HG02840 (cell line): ENCODE measurements around the gene SPOCK2.
"Not testable (repeated sequence)": the region's sequence is repeated elsewhere in the genome, so short reads cannot be mapped to it uniquely, and the experiment has no call there.

Experiments used
- ATAC-seq: cut with Tn5 transposase; IDR thresholded peaks from one replicate; pipeline ENCODE4 v1.9.1; 2021; ENCODE audit warnings: mild to moderate bottlenecking, moderate library complexity, moderate number of reproducible peaks; ENCODE audit not compliant: unreplicated experiment, low FRiP score

SPOCK2 gene

GRCh38 chr10:72037266-72037665 is 51.1 kb downstream of the SPOCK2 start:
- no peak for ATAC-seq

- ATAC-seq: no peak
These were observed 53.0 kb downstream of the SPOCK2 start for GRCh38 chr10:72035252-72035887.

- no peak for ATAC-seq
These were observed 53.6 kb downstream of the SPOCK2 start for GRCh38 chr10:72034761-72035160.

- no peak for ATAC-seq
These were observed 54.3 kb downstream of the SPOCK2 start for GRCh38 chr10:72034040-72034499.

- ATAC-seq: not testable (repeated sequence)
These were observed 55.8 kb downstream of the SPOCK2 start for GRCh38 chr10:72032409-72033162.

- no peak for ATAC-seq
These were observed 56.6 kb downstream of the SPOCK2 start for GRCh38 chr10:72031706-72032105.

GRCh38 chr10:72030762-72031543 is 57.4 kb downstream of the SPOCK2 start:
- ATAC-seq: no peak

GRCh38 chr10:72029414-72029813 is 58.9 kb downstream of the SPOCK2 start:
- no peak for ATAC-seq

GRCh38 chr10:72027498-72027897 is 60.9 kb downstream of the SPOCK2 start:
- no peak for ATAC-seq

- no peak for ATAC-seq
These were observed 61.9 kb downstream of the SPOCK2 start for GRCh38 chr10:72026278-72027111.

- no peak for ATAC-seq
These were observed 62.5 kb downstream of the SPOCK2 start for GRCh38 chr10:72025832-72026231.

- ATAC-seq: no peak
These were observed 63.0 kb downstream of the SPOCK2 start for GRCh38 chr10:72025400-72025799.

GRCh38 chr10:72024596-72024995 is 63.8 kb downstream of the SPOCK2 start:
- ATAC-seq: no peak

- ATAC-seq: no peak
These were observed 66.1 kb downstream of the SPOCK2 start for GRCh38 chr10:72022228-72022627.

GRCh38 chr10:72020914-72021809 is 67.2 kb downstream of the SPOCK2 start:
- ATAC-seq: no peak

GRCh38 chr10:72019085-72019876 is 69.1 kb downstream of the SPOCK2 start:
- ATAC-seq: no peak

- no peak for ATAC-seq
These were observed 71.6 kb downstream of the SPOCK2 start for GRCh38 chr10:72016608-72017300.

- ATAC-seq: no peak
These were observed 72.5 kb downstream of the SPOCK2 start for GRCh38 chr10:72015841-72016240.
